SK-N-SH (cell line): ENCODE results near the gene AMMECR1. TPM values are rescaled to one million over a fixed set of nuclear protein-coding genes. Genes with fewer than 3 reads are reported as not detected.

Experiments used
- CTCF ChIA-PET: fragments of 300-600, 350-600 bp; formaldehyde crosslinking; extraction: SDS; loops from one replicate; lab custom pipeline; 2021; lab: Yijun Ruan, JAX
- POLR2A ChIA-PET: fragments of 350-600 bp; sonication (Branson Sonifier 250); formaldehyde crosslinking; extraction: SDS; loops from one replicate; lab custom pipeline; 2020; ENCODE audit warnings: antibody characterized with exemption, inconsistent platforms; lab: Yijun Ruan, JAX
- DNase-seq: peaks from one replicate; pipeline ENCODE4 v3.0.0; 2012
- H2AFZ ChIP-seq: fragments of 200-600 bp; sonication (generic); 2 replicates; pipeline ENCODE4 v1.8.1; 2016; ENCODE audit warnings: antibody characterized with exemption, mild to moderate bottlenecking, low read depth
- H3F3A ChIP-seq: fragments of 200-600 bp; sonication (generic); replicated peaks from 2 replicates; pipeline ENCODE3; 2016; ENCODE audit warnings: antibody characterized with exemption, mild to moderate bottlenecking; ENCODE audit not compliant: insufficient read depth
- H3K27ac ChIP-seq, 2 experiments: fragments of 200-500 bp in 1 of 2; fragments of 200-600 bp in 1 of 2; sonication (Bioruptor generic) in 1 of 2; sonication (generic), shearing (Covaris generic) in 1 of 2; 2 replicates each; pipeline versions ENCODE4 v1.5.1 to v1.6.1; 2014 to 2016; ENCODE audit warnings: low read depth in 2 of 2, inconsistent platforms in 1 of 2, low read length in 1 of 2, mild to moderate bottlenecking in 1 of 2, mixed read lengths in 1 of 2
- H3K27me3 ChIP-seq: fragments of 200-600 bp; sonication (generic), shearing (Covaris generic); 2 replicates; pipeline ENCODE4 v1.6.1; 2016; ENCODE audit warnings: mixed run types; ENCODE audit not compliant: insufficient read depth
- H3K36me3 ChIP-seq, 2 experiments: fragments of 200-500 bp in 1 of 2; fragments of 200-600 bp in 1 of 2; sonication (Bioruptor generic) in 1 of 2; sonication (generic) in 1 of 2; replicated peaks in 1 of 2; 2 replicates each; pipeline versions ENCODE3 to v1.5.1; 2014 to 2016; ENCODE audit warnings: low read length in 1 of 2, mild to moderate bottlenecking in 1 of 2; ENCODE audit not compliant: insufficient read depth in 2 of 2, control insufficient read depth in 1 of 2
- H3K4me1 ChIP-seq, 2 experiments: fragments of 200-500 bp in 1 of 2; fragments of 200-600 bp in 1 of 2; sonication (Bioruptor generic) in 1 of 2; sonication (generic), shearing (Covaris generic) in 1 of 2; 2 replicates each; pipeline versions ENCODE4 v1.5.1 to v1.6.1; 2014 to 2016; ENCODE audit warnings: low read depth in 1 of 2, low read length in 1 of 2, mixed run types in 1 of 2; ENCODE audit not compliant: insufficient read depth in 2 of 2, control insufficient read depth in 1 of 2
- H3K4me2 ChIP-seq: fragments of 200-600 bp; sonication (generic), shearing (Covaris generic); 2 replicates; pipeline ENCODE4 v1.6.1; 2017; ENCODE audit warnings: mixed run types
- H3K4me3 ChIP-seq, 2 experiments: fragments of 200-500 bp in 1 of 2; fragments of 200-600 bp in 1 of 2; sonication (Bioruptor generic) in 1 of 2; sonication (generic), shearing (Covaris generic) in 1 of 2; 2 replicates each; pipeline versions ENCODE4 v1.5.1 to v1.8.1; 2014 to 2016; ENCODE audit warnings: low read depth in 2 of 2, inconsistent platforms in 1 of 2, low read length in 1 of 2, mild to moderate bottlenecking in 1 of 2, mixed read lengths in 1 of 2, moderate library complexity in 1 of 2
- H3K79me2 ChIP-seq: fragments of 200-600 bp; sonication (generic); 2 replicates; pipeline ENCODE4 v1.8.1; 2017; ENCODE audit warnings: mild to moderate bottlenecking; ENCODE audit not compliant: insufficient read depth
- H3K9ac ChIP-seq: fragments of 200-600 bp; sonication (generic); 2 replicates; pipeline ENCODE4 v1.6.1; 2017; ENCODE audit warnings: mixed run types
- H3K9me2 ChIP-seq: fragments of 200-600 bp; sonication (generic); 2 replicates; pipeline ENCODE4 v1.6.1; 2017; ENCODE audit warnings: mixed run types
- H3K9me3 ChIP-seq: fragments of 200-600 bp; sonication (generic); 2 replicates; pipeline ENCODE4 v1.6.1; 2017; ENCODE audit warnings: mixed run types, mild to moderate bottlenecking, moderate library complexity
- H4K20me1 ChIP-seq: fragments of 200-600 bp; sonication (generic); 2 replicates; pipeline ENCODE4 v1.6.1; 2017; ENCODE audit warnings: mild to moderate bottlenecking, mixed run types; ENCODE audit not compliant: insufficient read depth
- EP300 ChIP-seq, 2 experiments: IDR thresholded peaks; 2 replicates each; pipeline versions ENCODE4 v1.4.0 to v1.6.1; 2012; ENCODE audit warnings: borderline replicate concordance in 1 of 2, low read depth in 1 of 2, low read length in 1 of 2
- EZH2phosphoT487 ChIP-seq: fragments of 200-600 bp; sonication (generic); IDR thresholded peaks from 2 replicates; pipeline ENCODE4 v1.6.1; 2017; ENCODE audit warnings: low read depth, mixed run types, mild to moderate bottlenecking, antibody characterized with exemption, moderate library complexity, borderline replicate concordance
- FOSL2 ChIP-seq: IDR thresholded peaks from 2 replicates; pipeline ENCODE4 v1.4.0; 2012; ENCODE audit warnings: low read depth, mild to moderate bottlenecking, moderate library complexity, borderline replicate concordance
- FOXJ3 ChIP-seq: sonication (generic); formaldehyde crosslinking; IDR thresholded peaks from 2 replicates; pipeline ENCODE4 v1.5.1; 2020; ENCODE audit warnings: mild to moderate bottlenecking, missing genetic modification reagents
- FOXM1 ChIP-seq: IDR thresholded peaks from 2 replicates; pipeline ENCODE4 v1.4.0; 2012; ENCODE audit warnings: low read depth, mild to moderate bottlenecking
- GABPA ChIP-seq: IDR thresholded peaks from 2 replicates; pipeline ENCODE4 v1.4.0; 2012; ENCODE audit warnings: low read depth, mild to moderate bottlenecking
- JUND ChIP-seq: IDR thresholded peaks from 2 replicates; pipeline ENCODE4 v1.4.0; 2012
- MXI1 ChIP-seq: IDR thresholded peaks from 2 replicates; pipeline ENCODE4 v1.6.1; 2012; ENCODE audit warnings: mild to moderate bottlenecking, low read depth, low read length, improper control_type of control experiment
- NFIC ChIP-seq: IDR thresholded peaks from 2 replicates; pipeline ENCODE4 v1.4.0; 2012; ENCODE audit warnings: borderline replicate concordance
- POLR2AphosphoS5 ChIP-seq: IDR thresholded peaks from 2 replicates; pipeline ENCODE4 v1.6.1; 2012; ENCODE audit warnings: low read depth, low read length
- RCOR1 ChIP-seq: fragments of 150-350 bp; IDR thresholded peaks from 2 replicates; pipeline ENCODE4 v1.6.1; 2017; ENCODE audit warnings: antibody characterized with exemption, low read length
- RFX5 ChIP-seq: IDR thresholded peaks from 2 replicates; pipeline ENCODE4 v1.6.1; 2012; ENCODE audit warnings: mild to moderate bottlenecking, improper control_type of control experiment, low read length
- RXRA ChIP-seq: IDR thresholded peaks from 2 replicates; pipeline ENCODE4 v1.4.0; 2012; ENCODE audit warnings: low read depth, mild to moderate bottlenecking, borderline replicate concordance
- TAF1 ChIP-seq: IDR thresholded peaks from 2 replicates; pipeline ENCODE4 v1.6.1; 2012; ENCODE audit warnings: low read depth, mild to moderate bottlenecking, low read length, moderate library complexity, borderline replicate concordance
- TCF12 ChIP-seq: IDR thresholded peaks from 2 replicates; pipeline ENCODE4 v1.4.0; 2012
- TEAD4 ChIP-seq: IDR thresholded peaks from 2 replicates; pipeline ENCODE4 v1.4.0; 2012; ENCODE audit warnings: mild to moderate bottlenecking, borderline replicate concordance; ENCODE audit not compliant: insufficient read depth
- YY1 ChIP-seq: IDR thresholded peaks from 2 replicates; pipeline ENCODE4 v1.4.0; 2012; ENCODE audit warnings: low read depth, mild to moderate bottlenecking
- WGBS: methylation state at CpG from one replicate; pipeline ENCODE4 v1.1.6; 2017; ENCODE audit warnings: low lambda C conversion rate; 5-methylcytosine and 5-hydroxymethylcytosine counted together
- polyA plus RNA-seq, 3 experiments: library from polyadenylated mRNA; depleted of rRNA; stranded (reverse); fragments of >200 nt; gene quantifications; 2 replicates each; pipeline ENCODE4 v1.2.3, GENCODE V29; 2012
- TF ChIP-seq, protein P1 (sequence below): fragments of 200-600 bp; sonication (generic); IDR thresholded peaks from 2 replicates; pipeline ENCODE4 v1.6.1; 2017; ENCODE audit warnings: antibody characterized with exemption, mild to moderate bottlenecking, moderate library complexity
- TF ChIP-seq, protein P2 (sequence below): IDR thresholded peaks from 2 replicates; pipeline ENCODE4 v1.6.1; 2012; ENCODE audit warnings: mild to moderate bottlenecking, low read depth, low read length, moderate library complexity
- TF ChIP-seq, protein P3 (sequence below): fragments of 150-350 bp; IDR thresholded peaks from 2 replicates; pipeline ENCODE4 v1.6.1; 2017; ENCODE audit warnings: antibody characterized with exemption, low read length, low read depth, borderline replicate concordance

The AMMECR1 gene
- polyA plus RNA-seq, 1 of the 3 experiments (the other 2 are of a cell fraction) = 1.3 TPM

- TF ChIP-seq, protein P1, sequence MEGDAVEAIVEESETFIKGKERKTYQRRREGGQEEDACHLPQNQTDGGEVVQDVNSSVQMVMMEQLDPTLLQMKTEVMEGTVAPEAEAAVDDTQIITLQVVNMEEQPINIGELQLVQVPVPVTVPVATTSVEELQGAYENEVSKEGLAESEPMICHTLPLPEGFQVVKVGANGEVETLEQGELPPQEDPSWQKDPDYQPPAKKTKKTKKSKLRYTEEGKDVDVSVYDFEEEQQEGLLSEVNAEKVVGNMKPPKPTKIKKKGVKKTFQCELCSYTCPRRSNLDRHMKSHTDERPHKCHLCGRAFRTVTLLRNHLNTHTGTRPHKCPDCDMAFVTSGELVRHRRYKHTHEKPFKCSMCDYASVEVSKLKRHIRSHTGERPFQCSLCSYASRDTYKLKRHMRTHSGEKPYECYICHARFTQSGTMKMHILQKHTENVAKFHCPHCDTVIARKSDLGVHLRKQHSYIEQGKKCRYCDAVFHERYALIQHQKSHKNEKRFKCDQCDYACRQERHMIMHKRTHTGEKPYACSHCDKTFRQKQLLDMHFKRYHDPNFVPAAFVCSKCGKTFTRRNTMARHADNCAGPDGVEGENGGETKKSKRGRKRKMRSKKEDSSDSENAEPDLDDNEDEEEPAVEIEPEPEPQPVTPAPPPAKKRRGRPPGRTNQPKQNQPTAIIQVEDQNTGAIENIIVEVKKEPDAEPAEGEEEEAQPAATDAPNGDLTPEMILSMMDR = peak; percentile 68
- TF ChIP-seq RFX5 (no peak), TAF1 (no peak), FOSL2 (no peak), YY1 (no peak), MXI1 (no peak), GABPA (no peak), TEAD4 (no peak)
- TF ChIP-seq, protein P2, sequence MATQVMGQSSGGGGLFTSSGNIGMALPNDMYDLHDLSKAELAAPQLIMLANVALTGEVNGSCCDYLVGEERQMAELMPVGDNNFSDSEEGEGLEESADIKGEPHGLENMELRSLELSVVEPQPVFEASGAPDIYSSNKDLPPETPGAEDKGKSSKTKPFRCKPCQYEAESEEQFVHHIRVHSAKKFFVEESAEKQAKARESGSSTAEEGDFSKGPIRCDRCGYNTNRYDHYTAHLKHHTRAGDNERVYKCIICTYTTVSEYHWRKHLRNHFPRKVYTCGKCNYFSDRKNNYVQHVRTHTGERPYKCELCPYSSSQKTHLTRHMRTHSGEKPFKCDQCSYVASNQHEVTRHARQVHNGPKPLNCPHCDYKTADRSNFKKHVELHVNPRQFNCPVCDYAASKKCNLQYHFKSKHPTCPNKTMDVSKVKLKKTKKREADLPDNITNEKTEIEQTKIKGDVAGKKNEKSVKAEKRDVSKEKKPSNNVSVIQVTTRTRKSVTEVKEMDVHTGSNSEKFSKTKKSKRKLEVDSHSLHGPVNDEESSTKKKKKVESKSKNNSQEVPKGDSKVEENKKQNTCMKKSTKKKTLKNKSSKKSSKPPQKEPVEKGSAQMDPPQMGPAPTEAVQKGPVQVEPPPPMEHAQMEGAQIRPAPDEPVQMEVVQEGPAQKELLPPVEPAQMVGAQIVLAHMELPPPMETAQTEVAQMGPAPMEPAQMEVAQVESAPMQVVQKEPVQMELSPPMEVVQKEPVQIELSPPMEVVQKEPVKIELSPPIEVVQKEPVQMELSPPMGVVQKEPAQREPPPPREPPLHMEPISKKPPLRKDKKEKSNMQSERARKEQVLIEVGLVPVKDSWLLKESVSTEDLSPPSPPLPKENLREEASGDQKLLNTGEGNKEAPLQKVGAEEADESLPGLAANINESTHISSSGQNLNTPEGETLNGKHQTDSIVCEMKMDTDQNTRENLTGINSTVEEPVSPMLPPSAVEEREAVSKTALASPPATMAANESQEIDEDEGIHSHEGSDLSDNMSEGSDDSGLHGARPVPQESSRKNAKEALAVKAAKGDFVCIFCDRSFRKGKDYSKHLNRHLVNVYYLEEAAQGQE = no peak
- TF ChIP-seq, all 33 proteins: peak for 3
These were observed 149.9 kb downstream of the AMMECR1 start (continued) for GRCh38 chrX:110167952-110168451.

- no peak overlapping the region for H3K9ac ChIP-seq
- H4K20me1 ChIP-seq = no peaks in the 10 kb centered on the region
- ChIA-PET POLR2A (no interaction called here), CTCF (interaction anchor here (0.9 to 19.4 kb wide), 5 partner anchors 12 to 273 kb away, joined by 3 to 315 read pairs (median 5); no protein-coding TSS in a partner anchor)
- H3F3A ChIP-seq = no peaks in the 10 kb centered on the region
- no peak overlapping the region for H3K27ac ChIP-seq
- H3K9me3 ChIP-seq = no peaks in the 10 kb centered on the region
- 46% methylated on average over 3 of the region's 3 CpGs for WGBS
- H3K9me2 ChIP-seq = no peaks in the 10 kb centered on the region
- no peak overlapping the region for H3K4me2 ChIP-seq
- H3K4me3 ChIP-seq = no peak overlapping the region
- no peak for TF ChIP-seq YY1
- TF ChIP-seq FOXJ3 (CRISPR knock-in tag) = no peak
- TF ChIP-seq, protein P3, sequence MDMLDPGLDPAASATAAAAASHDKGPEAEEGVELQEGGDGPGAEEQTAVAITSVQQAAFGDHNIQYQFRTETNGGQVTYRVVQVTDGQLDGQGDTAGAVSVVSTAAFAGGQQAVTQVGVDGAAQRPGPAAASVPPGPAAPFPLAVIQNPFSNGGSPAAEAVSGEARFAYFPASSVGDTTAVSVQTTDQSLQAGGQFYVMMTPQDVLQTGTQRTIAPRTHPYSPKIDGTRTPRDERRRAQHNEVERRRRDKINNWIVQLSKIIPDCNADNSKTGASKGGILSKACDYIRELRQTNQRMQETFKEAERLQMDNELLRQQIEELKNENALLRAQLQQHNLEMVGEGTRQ = no peak
- no peak for TF ChIP-seq RCOR1
- TF ChIP-seq NFIC = no peak
- no peak for TF ChIP-seq RFX5
- no peak for TF ChIP-seq EP300 (IDR thresholded peaks at IDR 0.05; ENCODE audit: borderline replicate concordance in 1 of 2, low read depth in 1 of 2, low read length in 1 of 2)
- no peak for TF ChIP-seq TCF12
- no peak for TF ChIP-seq MXI1
- TF ChIP-seq, protein P2 = no peak
- TF ChIP-seq JUND = no peak
- TF ChIP-seq EZH2phosphoT487 = no peak
- no peak for TF ChIP-seq POLR2AphosphoS5
- no peak for TF ChIP-seq FOXM1
- no peak for TF ChIP-seq RXRA
- no peaks in the 10 kb centered on the region for H3K27me3 ChIP-seq
- H3K79me2 ChIP-seq = no peaks in the 10 kb centered on the region
- DNase-seq = no peak
- H3K4me1 ChIP-seq = no peaks in the 10 kb centered on the region; a peak in 1 of 4 replicates
- H3K36me3 ChIP-seq = no peaks in the 10 kb centered on the region
- no peak overlapping the region for H2AFZ ChIP-seq
These were observed 154.4 kb downstream of the AMMECR1 start for GRCh38 chrX:110163488-110163887.
